Fibroblast of lung (primary cell): ENCODE measurements around the gene WWOX.

Experiments
- CTCF ChIP-seq, 2 donors: IDR thresholded peaks in 1 of 2; conservative IDR thresholded peaks in 1 of 2; 1 replicate in 1 of 2; 2 replicates in 1 of 2; pipeline ENCODE4 v1.5.1; 2011 to 2012; ENCODE audit warnings: low read length in 2 of 2, control low read depth in 1 of 2, inconsistent platforms in 1 of 2, low read depth in 1 of 2, mild to moderate bottlenecking in 1 of 2
- EZH2 ChIP-seq: IDR thresholded peaks from 2 replicates; pipeline ENCODE4 v1.5.1; 2012; ENCODE audit warnings: low read length, control low read depth, mild to moderate bottlenecking; ENCODE audit errors: missing control alignments

- no peak for TF ChIP-seq CTCF (conservative IDR thresholded peaks at IDR 0.05 in 1 of 2, IDR thresholded peaks at IDR 0.05 in 1 of 2; ENCODE audit: low read depth in 1 of 2, low read length in 2 of 2)
- no peak for TF ChIP-seq EZH2
Observed at GRCh38 chr16:78292086-78292843, 192.8 kb downstream of the WWOX start.
